Hepatocyte (in vitro differentiated cells): ENCODE measurements around the gene ACACB.

ENCODE experiments used
- CTCF ChIP-seq: fragments of 200-600 bp; sonication (generic); IDR thresholded peaks from 2 replicates; pipeline ENCODE4 v1.5.1; 2016; ENCODE audit warnings: antibody characterized with exemption, mild to moderate bottlenecking; ENCODE audit not compliant: poor library complexity
- EZH2phosphoT487 ChIP-seq: fragments of 200-600 bp; sonication (generic); IDR thresholded peaks from one replicate; pipeline ENCODE4 v1.6.1; 2018; ENCODE audit warnings: antibody characterized with exemption, mild to moderate bottlenecking, low read depth, moderate library complexity; ENCODE audit not compliant: unreplicated experiment, severe bottlenecking

GRCh38 chr12:109302358-109302757 is 186.0 kb downstream of the ACACB start:
- TF ChIP-seq CTCF, result no peak
- no peak for TF ChIP-seq EZH2phosphoT487
